Measurements from ENCODE around the gene PICALM. TPM values are rescaled to one million over a fixed set of nuclear protein-coding genes. Genes with fewer than 3 reads are reported as not detected.

The PICALM gene
- 100 to 1,000 TPM; 217 to 237 TPM for total RNA-seq
- 156 TPM for polyA plus RNA-seq (ENCODE audit: insufficient read depth, low read depth, low replicate concordance)
- long read RNA-seq, donor 1, partial matches to known transcripts, result 6 of 18 reads
- long read RNA-seq, donor 1, other reads (novel, unspliced or antisense), result 6 of 18 reads
- long read RNA-seq, donor 2, transcript PICALM-205 (3 exons, 738 nt), result major isoform, 8 of 13 reads
- long read RNA-seq, donor 2, partial matches to known transcripts, result 0 of 13 reads
- long read RNA-seq, donor 2, other reads (novel, unspliced or antisense), result 0 of 13 reads

GRCh38 chr11:86068951-86069407 is at the start of gene PICALM:
Gene PICALM, minus strand, starts transcription at chr11:86069084. Its CDS starts 304 bp downstream, at chr11:86068780.
- H3K9me3 ChIP-seq, result no peaks in the 10 kb centered on the region
- H3K4me3 ChIP-seq, result peak within 1 kb of the TSS; percentile 92 to 95
- H3K27ac ChIP-seq, result peak within 1 kb of the TSS; percentile 95 to 97
- H3K4me1 ChIP-seq, result peaks cover 6% of the 10 kb centered on the region
- H3K36me3 ChIP-seq (ENCODE audit: low read depth, missing control alignments), result no peaks in the 10 kb centered on the region
- 0 to 1% methylated on average over 10 to 37 of the region's 48 CpGs for WGBS, 2 donors
- no peaks in the 10 kb centered on the region for H3K27me3 ChIP-seq
- peak in 2 of 3 experiments; percentile 5 to 7 for TF ChIP-seq CTCF (IDR thresholded peaks at IDR 0.05)
- TF ChIP-seq POLR2A (IDR thresholded peaks at IDR 0.05), result peak; percentile 26
- peak; percentile 98 for DNase-seq
- intact Hi-C loops (cut with DNase I; ENCODE audit: low total_unique reads), result no loop called here

GRCh38 chr11:86118253-86118652 is 49.4 kb upstream of the PICALM start:
- H3K4me3 ChIP-seq, result no peak overlapping the region

GRCh38 chr11:86117712-86118063 is 48.8 kb upstream of the PICALM start:
- no peaks in the 10 kb centered on the region for H3K4me1 ChIP-seq
- H3K27ac ChIP-seq, result no peak overlapping the region
- WGBS, 2 donors, result 86 to 89% methylated on average over 1 of the region's 1 CpG
- no peaks in the 10 kb centered on the region for H3K36me3 ChIP-seq (ENCODE audit: low read depth, missing control alignments)
- no peaks in the 10 kb centered on the region for H3K27me3 ChIP-seq
- H3K9me3 ChIP-seq, result no peaks in the 10 kb centered on the region
- DNase-seq, result no peak
- no peak overlapping the region for H3K4me3 ChIP-seq
- intact Hi-C loops (cut with DNase I; ENCODE audit: low total_unique reads), result no loop called here
- TF ChIP-seq CTCF (IDR thresholded peaks at IDR 0.05) (no peak), POLR2A (IDR thresholded peaks at IDR 0.05) (no peak)

More at GRCh38 chr11:86118253-86118652, 49.4 kb upstream of the PICALM start:
- Histone ChIP-seq H3K27me3 (no peaks in the 10 kb centered on the region), H3K27ac (no peak overlapping the region), H3K4me1 (no peaks in the 10 kb centered on the region), H3K9me3 (no peaks in the 10 kb centered on the region), H3K36me3 (ENCODE audit: low read depth, missing control alignments) (no peaks in the 10 kb centered on the region)
- intact Hi-C loops (cut with DNase I; ENCODE audit: low total_unique reads), result no loop called here
- no peak for DNase-seq
- TF ChIP-seq POLR2A (IDR thresholded peaks at IDR 0.05), result no peak
- no peak for TF ChIP-seq CTCF (IDR thresholded peaks at IDR 0.05)
- 80 to 86% methylated on average over 2 of the region's 2 CpGs for WGBS, 2 donors

- H3K36me3 ChIP-seq (ENCODE audit: low read depth, missing control alignments), result no peaks in the 10 kb centered on the region
- no peak for DNase-seq
- H3K9me3 ChIP-seq, result no peaks in the 10 kb centered on the region
- H3K4me1 ChIP-seq, result no peaks in the 10 kb centered on the region
- intact Hi-C loops (cut with DNase I; ENCODE audit: low total_unique reads), result no loop called here
- no peak overlapping the region for H3K4me3 ChIP-seq
- TF ChIP-seq POLR2A (IDR thresholded peaks at IDR 0.05), result no peak
- no peak overlapping the region for H3K27ac ChIP-seq
- WGBS, 2 donors, result 90 to 92% methylated on average over 5 of the region's 5 CpGs
- H3K27me3 ChIP-seq, result no peaks in the 10 kb centered on the region
Observed at GRCh38 chr11:86117001-86117711, 48.3 kb upstream of the PICALM start.

GRCh38 chr11:86116386-86116726 is 47.5 kb upstream of the PICALM start:
- WGBS, 2 donors, result 82 to 85% methylated on average over 4 of the region's 4 CpGs
- Histone ChIP-seq H3K36me3 (ENCODE audit: low read depth, missing control alignments) (no peaks in the 10 kb centered on the region), H3K4me3 (no peak overlapping the region), H3K27me3 (no peaks in the 10 kb centered on the region), H3K27ac (no peak overlapping the region), H3K9me3 (no peaks in the 10 kb centered on the region), H3K4me1 (no peaks in the 10 kb centered on the region)
- intact Hi-C loops (cut with DNase I; ENCODE audit: low total_unique reads), result no loop called here
- TF ChIP-seq POLR2A (IDR thresholded peaks at IDR 0.05) (no peak), CTCF (IDR thresholded peaks at IDR 0.05) (no peak)
- DNase-seq, result no peak

Measured in testis (tissue), 5 donors.